CD4-positive, alpha-beta memory T cell (primary cell): ENCODE data around the gene QARS1. TPM values are rescaled to one million over a fixed set of nuclear protein-coding genes. Genes with fewer than 3 reads are reported as not detected.

Experiments
- CTCF ChIA-PET: fragments of 350-600 bp; sonication (Branson Sonifier 250); formaldehyde crosslinking; loops from one replicate; lab custom pipeline; 2021; ENCODE audit warnings: inconsistent platforms; ENCODE audit not compliant: partially characterized antibody; lab: Charles Lee
- POLR2A ChIA-PET: fragments of 350-600 bp; sonication (Branson Sonifier 250); formaldehyde crosslinking; loops from one replicate; lab custom pipeline; 2021; ENCODE audit not compliant: partially characterized antibody; lab: Charles Lee
- DNase-seq, 5 donors: peaks; one replicate each; pipeline versions ENCODE4 v3.0.0 to v3.0.0-alpha.2; 2020 to 2022; ENCODE audit warnings: mixed read lengths in 1 of 5
- H3K27ac ChIP-seq: one replicate; pipeline ENCODE4 v1.7.0; 2013; ENCODE audit warnings: low read depth, low read length
- H3K27me3 ChIP-seq: 2 replicates; pipeline ENCODE4 v1.7.0; 2013; ENCODE audit warnings: mild to moderate bottlenecking, low read length, moderate library complexity; ENCODE audit not compliant: insufficient read depth
- H3K36me3 ChIP-seq: 2 replicates; pipeline ENCODE4 v1.7.0; 2013; ENCODE audit warnings: mild to moderate bottlenecking, low read length, moderate library complexity; ENCODE audit not compliant: insufficient read depth
- H3K4me1 ChIP-seq: 2 replicates; pipeline ENCODE4 v1.7.0; 2013; ENCODE audit warnings: mild to moderate bottlenecking, low read length, moderate library complexity; ENCODE audit not compliant: insufficient read depth
- H3K4me3 ChIP-seq, 2 donors: one replicate each; pipeline ENCODE4 v1.7.0; 2013; ENCODE audit warnings: low read length in 2 of 2, mild to moderate bottlenecking in 1 of 2
- H3K9me3 ChIP-seq, 2 donors: one replicate each; pipeline ENCODE4 v1.7.0; 2013; ENCODE audit warnings: low read length in 2 of 2, control low read depth in 1 of 2; ENCODE audit not compliant: control insufficient read depth in 1 of 2
- H3K27ac Mint-ChIP-seq, 7 donors: one replicate each; pipeline ENCODE4 v1.8.0; 2020 to 2021; ENCODE audit warnings: mixed read lengths in 7 of 7, mild to moderate bottlenecking in 6 of 7, inconsistent platforms in 3 of 7, moderate library complexity in 3 of 7
- H3K27me3 Mint-ChIP-seq, 2 donors: one replicate each; pipeline ENCODE4 v1.8.0; 2020 to 2021; ENCODE audit warnings: mixed read lengths in 2 of 2
- H3K36me3 Mint-ChIP-seq, 2 donors: one replicate each; pipeline ENCODE4 v1.8.0; 2020 to 2021; ENCODE audit warnings: mixed read lengths in 2 of 2, inconsistent platforms in 1 of 2, mild to moderate bottlenecking in 1 of 2
- H3K4me1 Mint-ChIP-seq, 4 donors: one replicate each; pipeline ENCODE4 v1.8.0; 2020 to 2021; ENCODE audit warnings: mixed read lengths in 4 of 4, mild to moderate bottlenecking in 1 of 4
- H3K4me3 Mint-ChIP-seq, 8 donors: one replicate each; pipeline ENCODE4 v1.8.0; 2020 to 2021; ENCODE audit warnings: mixed read lengths in 8 of 8, mild to moderate bottlenecking in 7 of 8, moderate library complexity in 6 of 8, inconsistent platforms in 3 of 8
- H3K9me3 Mint-ChIP-seq, 8 donors: one replicate each; pipeline ENCODE4 v1.8.0; 2020 to 2021; ENCODE audit warnings: mixed read lengths in 8 of 8, mild to moderate bottlenecking in 5 of 8, inconsistent platforms in 3 of 8, moderate library complexity in 1 of 8
- intact Hi-C: fragments of 100-400 bp; cut with micrococcal nuclease; formaldehyde crosslinking; loops from one replicate; pipeline ENCODE4 v1.15.1; 2023
- polyA plus RNA-seq, 2 donors: library from polyadenylated mRNA; unstranded; fragments of 300-500 nt; fragmentation: Illumina TruSeq; gene quantifications; one replicate each; pipeline ENCODE4 v1.2.3, GENCODE V29; 2021
- total RNA-seq, 2 experiments: library from RNA; stranded (reverse); gene quantifications; one replicate each; pipeline ENCODE4 v1.2.3, GENCODE V29; 2021

QARS1 gene
- total and polyA plus RNA-seq, 4 experiments from 2014 or later, result 102 to 199 (median 157) TPM

DNA sequence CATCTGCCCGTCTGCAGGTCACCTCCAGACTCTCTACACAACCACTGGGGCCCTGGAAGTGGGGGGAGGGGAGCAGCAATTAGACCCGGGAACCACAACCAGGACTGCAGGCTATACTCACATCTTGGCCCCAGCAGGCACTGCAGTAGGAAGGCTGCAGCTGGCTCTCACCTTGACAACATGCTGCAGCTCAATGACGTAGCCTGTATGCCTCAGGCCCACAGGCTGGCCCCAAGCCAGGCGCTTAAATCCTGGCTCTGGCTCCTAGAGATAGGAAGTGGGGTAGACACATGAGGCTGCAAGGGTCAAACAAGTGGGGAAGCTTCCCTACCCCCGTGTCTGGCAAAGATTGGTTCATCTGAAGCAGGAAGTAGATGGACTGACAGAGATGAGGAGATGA is 6.1 kb downstream of the QARS1 start:
- peaks cover 6 to 21% (median 13%) of the 10 kb centered on the region in 4 donors for H3K4me1 Mint-ChIP-seq
- H3K27ac Mint-ChIP-seq, result no peak overlapping the region
- POLR2A ChIA-PET, result no interaction called here
- H3K4me3 ChIP-seq, result no peak overlapping the region
- peaks cover 0 to 2% (median 0%) of the 10 kb centered on the region in 8 donors for H3K9me3 Mint-ChIP-seq
- no peaks in the 10 kb centered on the region for H3K27me3 Mint-ChIP-seq
- H3K36me3 ChIP-seq, result peaks cover 54% of the 10 kb centered on the region
- intact Hi-C loops, result no loop called here
- H3K27me3 ChIP-seq, result no peaks in the 10 kb centered on the region
- no peak overlapping the region for H3K27ac ChIP-seq
- peaks cover 38 to 63% of the 10 kb centered on the region in 2 donors for H3K36me3 Mint-ChIP-seq
- peaks cover 15% of the 10 kb centered on the region for H3K4me1 ChIP-seq
- no peak for DNase-seq
- no peaks in the 10 kb centered on the region for H3K9me3 ChIP-seq
- CTCF ChIA-PET, result no interaction called here
- H3K4me3 Mint-ChIP-seq, result no peak overlapping the region

DNA sequence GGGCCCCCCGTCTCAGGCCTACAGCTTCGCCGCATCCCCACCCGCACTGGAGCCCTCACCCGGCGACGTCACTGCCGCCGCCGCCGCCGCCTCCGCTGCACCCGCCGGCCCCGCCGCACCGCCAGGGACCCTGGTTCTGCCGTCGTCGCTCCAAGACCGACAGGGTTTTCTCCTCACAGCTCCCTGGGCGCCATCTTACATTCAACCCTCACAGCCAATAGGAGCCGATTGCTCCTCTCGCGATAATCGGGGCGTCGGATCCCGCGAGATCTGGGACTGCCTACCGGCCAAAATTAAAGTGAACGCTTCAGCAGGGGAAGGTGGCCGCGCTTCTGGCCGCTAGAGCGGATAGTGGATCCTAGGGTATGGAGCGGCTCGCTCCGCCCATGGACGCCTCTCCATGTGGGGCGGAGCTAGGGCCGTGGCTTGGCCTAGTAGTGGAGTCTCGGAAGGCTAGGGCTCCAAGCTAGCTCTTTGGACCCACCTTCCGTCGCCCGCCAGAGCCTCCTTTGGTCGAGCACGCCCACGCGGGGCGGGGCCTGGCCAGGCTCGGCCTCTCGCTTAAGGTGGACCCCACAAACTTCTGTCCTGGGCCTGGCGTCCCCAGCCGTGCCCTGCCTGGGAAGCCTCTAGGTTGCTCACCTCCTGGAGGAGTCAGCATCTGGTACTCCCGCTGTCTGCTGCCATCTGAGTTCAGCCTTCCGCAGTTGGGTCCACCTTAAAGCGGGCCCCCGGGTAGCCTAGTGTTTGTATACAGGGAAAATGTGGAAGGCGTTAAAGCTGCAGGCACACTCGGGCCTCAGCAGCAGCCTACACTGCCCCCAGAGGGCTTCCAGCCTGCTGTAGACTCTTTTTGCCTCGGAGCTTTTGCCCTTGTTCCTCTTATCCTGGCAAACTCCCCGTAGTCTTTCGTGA is 10.4 kb downstream of the QARS1 start, which contains the start of gene QRICH1:
Gene QRICH1 (minus strand): TSS at position 219 of the 915 bp plus-strand sequence. CDS start 17,054 bp downstream, outside the sequence.
- ChIA-PET CTCF (interaction anchor here (0.6 to 4.3 kb wide), 13 partner anchors 10 to 368 kb away, joined by 3 to 38 read pairs (median 8); partner anchors contain the start of genes IMPDH2, KLHDC8B, NDUFAF3 and P4HTM), POLR2A (interaction anchor here (0.6 to 5.4 kb wide), 47 partner anchors 8 to 1930 kb away, joined by 3 to 122 read pairs (median 5); partner anchors contain the start of genes CCDC71, CELSR3, DAG1 and DALRD3)
- intact Hi-C loops, result loop anchor here (1.0 to 2.0 kb wide), 11 partner anchors 10 to 377 kb away; partner anchors contain the start of genes CCDC71, DAG1, IMPDH2 and IP6K2
- Histone ChIP-seq H3K36me3 (peaks cover 19% of the 10 kb centered on the region), H3K4me3 (peak within 1 kb of the TSS; percentile 84 to 90), H3K27ac (peak within 1 kb of the TSS; percentile 87), H3K4me1 (peaks cover 46% of the 10 kb centered on the region), H3K27me3 (no peaks in the 10 kb centered on the region), H3K9me3 (no peaks in the 10 kb centered on the region)
- peak; percentile 97 to 99 (median 98) for DNase-seq
- Mint-ChIP-seq H3K9me3 (peaks cover 0 to 2% (median 0%) of the 10 kb centered on the region in 8 donors), H3K27me3 (no peaks in the 10 kb centered on the region), H3K36me3 (peaks cover 10 to 49% of the 10 kb centered on the region in 2 donors), H3K4me1 (peaks cover 21 to 49% (median 35%) of the 10 kb centered on the region in 4 donors), H3K4me3 (peak within 1 kb of the TSS; percentile 92 to 96 (median 96)), H3K27ac (peak within 1 kb of the TSS; percentile 94 to 99 (median 97))

DNA sequence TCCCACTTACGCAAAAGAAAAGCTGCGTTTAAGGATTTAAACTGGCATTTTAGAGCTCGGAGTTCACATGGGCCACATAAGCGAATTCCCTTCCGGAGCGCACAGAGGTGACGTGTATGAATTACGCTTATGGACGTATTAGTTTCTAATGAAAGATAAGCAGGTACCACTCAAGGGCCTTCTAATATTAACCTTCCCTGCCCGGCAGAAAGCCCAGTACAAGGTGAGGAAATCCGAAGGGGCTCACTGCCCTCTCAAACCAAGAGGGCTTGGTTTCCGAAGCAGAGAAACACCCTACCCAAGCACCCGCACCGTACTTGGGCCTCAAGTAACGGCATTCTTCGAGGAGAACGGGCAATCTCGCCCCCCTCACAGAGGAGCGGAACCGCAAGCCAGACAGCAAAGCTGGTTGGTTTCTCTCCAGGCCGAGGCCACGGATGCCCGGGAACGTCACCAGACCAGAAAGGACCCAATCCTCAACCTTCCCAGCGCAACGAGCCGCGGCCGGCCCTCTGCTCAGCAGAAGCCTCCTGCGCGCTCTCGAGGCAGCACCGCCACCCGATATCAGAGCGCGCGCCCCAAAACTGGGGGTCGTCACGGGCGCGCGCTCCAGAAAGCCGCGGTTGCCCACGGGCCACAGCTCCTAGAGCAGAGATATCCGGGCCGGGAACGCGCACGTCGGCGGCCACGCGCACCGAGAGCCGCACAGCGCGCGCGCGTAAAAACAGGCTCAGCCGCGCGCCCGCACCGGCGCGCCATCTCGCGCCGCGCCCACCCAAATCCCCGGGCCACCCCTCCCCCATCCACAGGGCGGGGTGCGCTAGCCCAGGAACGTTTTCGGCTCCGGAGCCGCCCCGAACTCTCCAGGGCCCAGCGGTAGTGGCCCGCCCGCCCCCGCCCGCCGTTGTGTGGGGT is 11.4 kb downstream of the QARS1 start:
- Mint-ChIP-seq H3K36me3 (peaks cover 6 to 40% of the 10 kb centered on the region in 2 donors), H3K27ac (peak overlapping the region; percentile 93 to 98 (median 95)), H3K4me3 (peak overlapping the region; percentile 91 to 96 (median 96)), H3K27me3 (no peaks in the 10 kb centered on the region), H3K9me3 (no peaks in the 10 kb centered on the region), H3K4me1 (peaks cover 21 to 52% (median 38%) of the 10 kb centered on the region in 4 donors)
- H3K36me3 ChIP-seq, result peaks cover 10% of the 10 kb centered on the region
- CTCF ChIA-PET, result interaction anchor here (0.6 to 4.3 kb wide), 15 partner anchors 11 to 369 kb away, joined by 3 to 38 read pairs (median 6); partner anchors contain the start of genes IMPDH2, KLHDC8B, NDUFAF3 and P4HTM
- peak; percentile 81 to 84 (median 83) for DNase-seq
- intact Hi-C loops, result loop anchor here (2.0 kb wide), 1 partner anchor 64 kb away; the partner anchor contains the start of gene IMPDH2
- H3K9me3 ChIP-seq, result no peaks in the 10 kb centered on the region
- POLR2A ChIA-PET, result interaction anchor here (0.7 to 5.4 kb wide), 45 partner anchors 8 to 1930 kb away, joined by 3 to 122 read pairs (median 6); partner anchors contain the start of genes CCDC71, CELSR3, DAG1 and DALRD3
- H3K4me1 ChIP-seq, result peaks cover 55% of the 10 kb centered on the region
- H3K27ac ChIP-seq, result peak overlapping the region; percentile 87
- no peaks in the 10 kb centered on the region for H3K27me3 ChIP-seq
- H3K4me3 ChIP-seq, result peak overlapping the region; percentile 37 to 90

DNA sequence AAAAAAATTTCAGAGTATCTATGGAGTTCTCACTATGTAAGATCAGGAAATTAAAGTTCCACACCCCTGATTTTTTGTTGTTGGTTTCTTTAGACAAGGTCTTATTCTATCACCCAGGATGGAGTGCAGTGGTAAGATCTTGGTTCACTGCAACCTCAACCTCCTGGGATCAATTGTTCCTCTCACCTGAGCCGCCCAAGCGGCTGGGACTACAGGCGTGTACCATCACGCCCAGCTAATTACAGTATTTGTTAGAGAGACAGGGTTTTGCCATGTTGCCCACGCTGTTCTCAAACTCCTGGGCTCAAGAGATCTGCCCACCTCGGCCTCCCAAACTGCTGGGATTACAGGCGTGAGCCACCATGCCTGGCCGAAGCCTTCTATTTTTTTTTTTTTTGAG is 23.1 kb downstream of the QARS1 start:
- ChIA-PET CTCF (interaction anchor here (0.6 kb wide), 1 partner anchor 94 kb away, joined by 3 read pairs; no protein-coding TSS in a partner anchor), POLR2A (interaction anchor here (0.7 to 0.9 kb wide), 2 partner anchors 10 to 21 kb away, joined by 3 to 4 read pairs; no protein-coding TSS in a partner anchor)
- Histone ChIP-seq H3K4me1 (peaks cover 29% of the 10 kb centered on the region), H3K36me3 (peaks cover 16% of the 10 kb centered on the region), H3K9me3 (no peaks in the 10 kb centered on the region), H3K27me3 (no peaks in the 10 kb centered on the region), H3K27ac (no peak overlapping the region), H3K4me3 (no peak overlapping the region)
- no peak for DNase-seq
- Mint-ChIP-seq H3K36me3 (peaks cover 11 to 26% of the 10 kb centered on the region in 2 donors), H3K9me3 (no peaks in the 10 kb centered on the region), H3K27ac (no peak overlapping the region), H3K27me3 (no peaks in the 10 kb centered on the region), H3K4me1 (peaks cover 8 to 18% (median 16%) of the 10 kb centered on the region in 4 donors), H3K4me3 (no peak overlapping the region)
- intact Hi-C loops, result no loop called here

DNA sequence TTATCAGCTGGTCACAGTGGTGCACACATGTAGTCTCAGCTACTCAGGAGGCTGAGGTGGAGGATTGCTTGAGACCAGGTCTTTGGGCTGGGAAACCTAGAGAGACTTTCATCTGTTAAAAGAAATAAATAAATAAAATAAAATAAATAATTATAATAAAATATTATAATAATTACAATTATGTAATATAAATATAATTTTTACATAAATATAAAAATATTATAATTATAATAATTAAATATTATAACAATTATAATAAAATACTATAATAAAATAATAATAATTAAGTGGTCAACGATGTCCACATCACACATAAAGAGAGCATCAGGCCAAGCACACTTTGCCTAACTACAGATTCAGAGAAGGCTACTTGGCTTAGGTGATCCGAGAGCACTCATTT is 25.3 kb downstream of the QARS1 start:
- no peaks in the 10 kb centered on the region for H3K27me3 Mint-ChIP-seq
- peaks cover 21% of the 10 kb centered on the region for H3K4me1 ChIP-seq
- POLR2A ChIA-PET, result interaction anchor here (1.3 to 2.9 kb wide), 2 partner anchors 8 to 15 kb away, joined by 3 to 14 read pairs; partner anchors contain the start of gene QRICH1
- H3K27ac Mint-ChIP-seq, result no peak overlapping the region
- CTCF ChIA-PET, result no interaction called here
- H3K4me3 ChIP-seq, result no peak overlapping the region
- H3K9me3 ChIP-seq, result no peaks in the 10 kb centered on the region
- intact Hi-C loops, result no loop called here
- H3K4me1 Mint-ChIP-seq, result peaks cover 8 to 18% (median 15%) of the 10 kb centered on the region in 4 donors
- H3K36me3 Mint-ChIP-seq, result peaks cover 19 to 32% of the 10 kb centered on the region in 2 donors
- no peak for DNase-seq
- no peak overlapping the region for H3K27ac ChIP-seq
- no peaks in the 10 kb centered on the region for H3K27me3 ChIP-seq
- peaks cover 29% of the 10 kb centered on the region for H3K36me3 ChIP-seq
- no peak overlapping the region for H3K4me3 Mint-ChIP-seq
- no peaks in the 10 kb centered on the region for H3K9me3 Mint-ChIP-seq

DNA sequence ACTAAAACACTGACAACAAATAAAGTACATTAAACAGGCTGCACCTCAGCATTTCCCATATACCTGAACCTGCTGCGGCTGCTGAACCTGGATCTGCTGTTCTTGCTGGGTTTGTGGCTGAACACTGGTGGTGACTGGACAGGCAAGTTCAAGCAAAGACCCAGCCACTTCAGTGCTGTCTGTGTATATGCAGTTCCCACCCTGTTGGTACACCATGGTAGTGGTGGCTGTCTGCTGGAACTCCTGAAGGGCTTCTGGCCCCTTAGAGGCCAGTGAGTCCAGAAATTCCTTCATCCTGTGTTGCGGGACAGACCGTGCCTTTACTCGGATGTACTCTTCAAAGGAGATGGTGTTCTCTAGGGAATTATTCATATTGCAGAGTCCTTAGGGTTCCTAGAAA is 27.9 kb downstream of the QARS1 start:
- ChIA-PET CTCF (interaction anchor here (0.8 kb wide), 1 partner anchor 12 kb away, joined by 3 read pairs; no protein-coding TSS in a partner anchor), POLR2A (no interaction called here)
- Mint-ChIP-seq H3K9me3 (no peaks in the 10 kb centered on the region), H3K27me3 (no peaks in the 10 kb centered on the region), H3K4me3 (no peak overlapping the region), H3K36me3 (peaks cover 34 to 54% of the 10 kb centered on the region in 2 donors), H3K27ac (peak overlapping the region in 1 of 7 donors; percentile 42), H3K4me1 (peaks cover 8 to 18% (median 13%) of the 10 kb centered on the region in 4 donors)
- Histone ChIP-seq H3K27ac (no peak overlapping the region), H3K36me3 (peaks cover 48% of the 10 kb centered on the region), H3K27me3 (no peaks in the 10 kb centered on the region), H3K4me3 (no peak overlapping the region), H3K4me1 (peaks cover 13% of the 10 kb centered on the region), H3K9me3 (no peaks in the 10 kb centered on the region)
- intact Hi-C loops, result no loop called here
- no peak for DNase-seq
